ENCODE data around the gene LASP1.

Gene LASP1

DNA sequence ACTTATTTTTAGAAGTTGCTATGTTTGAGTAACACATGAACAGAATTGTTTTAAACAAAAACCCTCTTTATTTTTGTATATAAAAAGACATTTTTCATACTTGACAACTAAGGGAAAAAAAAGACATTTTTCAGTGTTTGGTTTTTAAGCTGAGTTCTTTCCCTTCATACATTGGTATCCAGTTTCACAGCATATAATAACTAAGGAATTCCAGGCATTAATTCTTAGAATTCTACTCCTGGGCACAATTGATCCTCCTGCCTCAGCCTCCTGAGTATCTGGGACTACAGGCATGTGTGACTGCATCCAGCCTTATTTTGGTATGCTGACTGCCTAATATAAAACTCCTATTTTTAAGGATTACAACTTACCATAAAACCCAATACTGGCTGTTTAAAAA lies 88.9 kb downstream of the LASP1 start:
- no peak overlapping the region for H3K4me2 ChIP-seq (ENCODE audit: low read length)
- no peaks in the 10 kb centered on the region for H3K4me1 ChIP-seq (ENCODE audit: insufficient read depth, low read length, severe bottlenecking)
- H3K27ac ChIP-seq (ENCODE audit: low read depth, low read length, poor library complexity, severe bottlenecking), result no peak overlapping the region
- no peaks in the 10 kb centered on the region for H3F3A ChIP-seq (ENCODE audit: insufficient read depth, low read length)
- TF ChIP-seq, protein P1, sequence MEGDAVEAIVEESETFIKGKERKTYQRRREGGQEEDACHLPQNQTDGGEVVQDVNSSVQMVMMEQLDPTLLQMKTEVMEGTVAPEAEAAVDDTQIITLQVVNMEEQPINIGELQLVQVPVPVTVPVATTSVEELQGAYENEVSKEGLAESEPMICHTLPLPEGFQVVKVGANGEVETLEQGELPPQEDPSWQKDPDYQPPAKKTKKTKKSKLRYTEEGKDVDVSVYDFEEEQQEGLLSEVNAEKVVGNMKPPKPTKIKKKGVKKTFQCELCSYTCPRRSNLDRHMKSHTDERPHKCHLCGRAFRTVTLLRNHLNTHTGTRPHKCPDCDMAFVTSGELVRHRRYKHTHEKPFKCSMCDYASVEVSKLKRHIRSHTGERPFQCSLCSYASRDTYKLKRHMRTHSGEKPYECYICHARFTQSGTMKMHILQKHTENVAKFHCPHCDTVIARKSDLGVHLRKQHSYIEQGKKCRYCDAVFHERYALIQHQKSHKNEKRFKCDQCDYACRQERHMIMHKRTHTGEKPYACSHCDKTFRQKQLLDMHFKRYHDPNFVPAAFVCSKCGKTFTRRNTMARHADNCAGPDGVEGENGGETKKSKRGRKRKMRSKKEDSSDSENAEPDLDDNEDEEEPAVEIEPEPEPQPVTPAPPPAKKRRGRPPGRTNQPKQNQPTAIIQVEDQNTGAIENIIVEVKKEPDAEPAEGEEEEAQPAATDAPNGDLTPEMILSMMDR (IDR thresholded peaks at IDR 0.05; ENCODE audit: low read length), result no peak
- no peak for TF ChIP-seq EZH2 (IDR thresholded peaks at IDR 0.05; ENCODE audit: borderline replicate concordance, low read length)
- no peaks in the 10 kb centered on the region for H3K9me2 ChIP-seq (ENCODE audit: low read depth, low read length)
- no peak overlapping the region for H3K9ac ChIP-seq (ENCODE audit: low read length)
- no peaks in the 10 kb centered on the region for H3K36me3 ChIP-seq (ENCODE audit: insufficient read depth, low read length)
- H3K4me3 ChIP-seq (ENCODE audit: low read depth, low read length, poor library complexity, severe bottlenecking), result no peak overlapping the region
- H4K20me1 ChIP-seq (ENCODE audit: insufficient read depth, low read length), result no peaks in the 10 kb centered on the region
- H3K79me2 ChIP-seq (ENCODE audit: insufficient read depth, low read length), result no peaks in the 10 kb centered on the region
- H3K27me3 ChIP-seq (ENCODE audit: insufficient read depth, low read length), result no peaks in the 10 kb centered on the region
- no peak overlapping the region for H2AFZ ChIP-seq (ENCODE audit: low read length)
- no peaks in the 10 kb centered on the region for H3K9me3 ChIP-seq (ENCODE audit: low read length)

DNA sequence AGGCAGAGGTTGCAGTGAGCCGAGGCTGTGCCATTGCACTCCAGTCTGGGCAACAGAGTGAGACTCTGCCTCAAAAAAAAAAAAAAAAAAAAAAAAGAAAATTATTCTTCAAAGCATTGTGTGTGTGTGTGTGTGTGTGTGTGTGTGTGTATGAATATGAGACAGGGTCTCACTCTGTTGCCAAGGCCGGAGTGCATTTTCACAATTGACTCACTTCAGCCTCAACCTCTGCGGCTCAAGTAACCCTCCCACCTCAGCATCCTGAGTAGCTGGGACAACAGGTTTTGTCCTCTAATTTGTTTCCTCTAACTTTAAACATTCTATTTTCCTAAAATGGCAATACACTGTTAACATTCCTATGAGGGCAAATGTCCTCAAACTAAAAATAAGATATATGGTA lies 89.7 kb downstream of the LASP1 start:
- H3K4me1 ChIP-seq (ENCODE audit: insufficient read depth, low read length, severe bottlenecking), result no peaks in the 10 kb centered on the region
- TF ChIP-seq, protein P1 (IDR thresholded peaks at IDR 0.05; ENCODE audit: low read length), result no peak
- TF ChIP-seq EZH2 (IDR thresholded peaks at IDR 0.05; ENCODE audit: borderline replicate concordance, low read length), result no peak
- H3K36me3 ChIP-seq (ENCODE audit: insufficient read depth, low read length), result no peaks in the 10 kb centered on the region
- no peak overlapping the region for H3K4me3 ChIP-seq (ENCODE audit: low read depth, low read length, poor library complexity, severe bottlenecking)
- no peak overlapping the region for H2AFZ ChIP-seq (ENCODE audit: low read length)
- H3K27me3 ChIP-seq (ENCODE audit: insufficient read depth, low read length), result no peaks in the 10 kb centered on the region
- H3K9me2 ChIP-seq (ENCODE audit: low read depth, low read length), result no peaks in the 10 kb centered on the region
- no peak overlapping the region for H3K4me2 ChIP-seq (ENCODE audit: low read length)
- no peak overlapping the region for H3K9ac ChIP-seq (ENCODE audit: low read length)
- H3F3A ChIP-seq (ENCODE audit: insufficient read depth, low read length), result no peaks in the 10 kb centered on the region
- no peaks in the 10 kb centered on the region for H4K20me1 ChIP-seq (ENCODE audit: insufficient read depth, low read length)
- H3K9me3 ChIP-seq (ENCODE audit: low read length), result no peaks in the 10 kb centered on the region
- no peaks in the 10 kb centered on the region for H3K79me2 ChIP-seq (ENCODE audit: insufficient read depth, low read length)
- H3K27ac ChIP-seq (ENCODE audit: low read depth, low read length, poor library complexity, severe bottlenecking), result no peak overlapping the region

DNA sequence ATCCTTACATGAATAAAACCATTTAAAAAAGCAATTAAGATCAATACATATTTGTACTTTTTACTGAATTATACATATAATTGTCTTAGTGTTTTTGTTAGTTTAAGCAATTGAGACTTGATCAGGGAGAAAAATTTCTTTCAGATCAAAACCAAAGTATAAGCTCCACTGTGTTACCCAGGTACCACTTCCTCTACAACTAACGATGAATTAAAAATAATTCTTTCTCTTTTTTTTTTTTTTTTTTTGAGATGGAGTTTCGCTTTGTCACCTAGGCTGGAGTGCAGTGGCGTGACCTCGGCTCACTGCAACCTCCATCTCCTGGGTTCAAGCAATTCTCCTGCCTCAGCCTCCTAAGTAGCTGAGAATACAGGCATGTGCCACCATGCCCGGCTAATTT lies 90.5 kb downstream of the LASP1 start:
- Histone ChIP-seq H3K4me3 (ENCODE audit: low read depth, low read length, poor library complexity, severe bottlenecking) (no peak overlapping the region), H3K79me2 (ENCODE audit: insufficient read depth, low read length) (no peaks in the 10 kb centered on the region), H3K27ac (ENCODE audit: low read depth, low read length, poor library complexity, severe bottlenecking) (no peak overlapping the region), H3K9me2 (ENCODE audit: low read depth, low read length) (no peaks in the 10 kb centered on the region), H3F3A (ENCODE audit: insufficient read depth, low read length) (no peaks in the 10 kb centered on the region), H3K36me3 (ENCODE audit: insufficient read depth, low read length) (no peaks in the 10 kb centered on the region), H3K4me1 (ENCODE audit: insufficient read depth, low read length, severe bottlenecking) (no peaks in the 10 kb centered on the region), H4K20me1 (ENCODE audit: insufficient read depth, low read length) (no peaks in the 10 kb centered on the region), H3K9me3 (ENCODE audit: low read length) (no peaks in the 10 kb centered on the region), H3K4me2 (ENCODE audit: low read length) (no peak overlapping the region), H3K9ac (ENCODE audit: low read length) (no peak overlapping the region), H3K27me3 (ENCODE audit: insufficient read depth, low read length) (no peaks in the 10 kb centered on the region), H2AFZ (ENCODE audit: low read length) (no peak overlapping the region)
- TF ChIP-seq, protein P1 (IDR thresholded peaks at IDR 0.05; ENCODE audit: low read length), result no peak
- no peak for TF ChIP-seq EZH2 (IDR thresholded peaks at IDR 0.05; ENCODE audit: borderline replicate concordance, low read length)
